Measurements from ENCODE around the gene SLIT3.

- TF ChIP-seq PATZ1 (CRISPR knock-in tag; IDR thresholded peaks at IDR 0.05; ENCODE audit: borderline replicate concordance), result no peak
- no peak for TF ChIP-seq TOX (CRISPR knock-in tag; IDR thresholded peaks at IDR 0.05; ENCODE audit: borderline replicate concordance)
Observed at GRCh38 chr5:169115461-169116124, 185.3 kb downstream of the SLIT3 start.

All from SK-N-SH treated with all-trans-retinoic acid at 6 μM for 48 hours (cell line).